T-helper 1 cell treated with Interleukin-12 subunit alpha and Interleukin-12 subunit beta and Interleukin-4 antibody, amounts not matched to agents 30 μg/mL and 1 μg/mL, for 36 hours (primary cell): ENCODE results near the gene BLNK.
A peak's percentile ranks its signal among the peaks of the same experiment; 100 is the strongest.

ENCODE experiments used
- H3K27ac Mint-ChIP-seq: one replicate; pipeline ENCODE4 v1.8.0; 2021; ENCODE audit warnings: mild to moderate bottlenecking, mixed read lengths
- H3K27me3 Mint-ChIP-seq: one replicate; pipeline ENCODE4 v1.8.0; 2021; ENCODE audit warnings: low read depth, mixed read lengths
- H3K36me3 Mint-ChIP-seq: one replicate; pipeline ENCODE4 v1.8.0; 2021; ENCODE audit warnings: low read depth, mixed read lengths
- H3K4me1 Mint-ChIP-seq: one replicate; pipeline ENCODE4 v1.8.0; 2021; ENCODE audit warnings: low read depth, mixed read lengths
- H3K4me3 Mint-ChIP-seq: one replicate; pipeline ENCODE4 v1.8.0; 2021; ENCODE audit warnings: mild to moderate bottlenecking, moderate library complexity, mixed read lengths
- H3K9me3 Mint-ChIP-seq: one replicate; pipeline ENCODE4 v1.8.0; 2021; ENCODE audit warnings: mixed read lengths

Gene BLNK

DNA sequence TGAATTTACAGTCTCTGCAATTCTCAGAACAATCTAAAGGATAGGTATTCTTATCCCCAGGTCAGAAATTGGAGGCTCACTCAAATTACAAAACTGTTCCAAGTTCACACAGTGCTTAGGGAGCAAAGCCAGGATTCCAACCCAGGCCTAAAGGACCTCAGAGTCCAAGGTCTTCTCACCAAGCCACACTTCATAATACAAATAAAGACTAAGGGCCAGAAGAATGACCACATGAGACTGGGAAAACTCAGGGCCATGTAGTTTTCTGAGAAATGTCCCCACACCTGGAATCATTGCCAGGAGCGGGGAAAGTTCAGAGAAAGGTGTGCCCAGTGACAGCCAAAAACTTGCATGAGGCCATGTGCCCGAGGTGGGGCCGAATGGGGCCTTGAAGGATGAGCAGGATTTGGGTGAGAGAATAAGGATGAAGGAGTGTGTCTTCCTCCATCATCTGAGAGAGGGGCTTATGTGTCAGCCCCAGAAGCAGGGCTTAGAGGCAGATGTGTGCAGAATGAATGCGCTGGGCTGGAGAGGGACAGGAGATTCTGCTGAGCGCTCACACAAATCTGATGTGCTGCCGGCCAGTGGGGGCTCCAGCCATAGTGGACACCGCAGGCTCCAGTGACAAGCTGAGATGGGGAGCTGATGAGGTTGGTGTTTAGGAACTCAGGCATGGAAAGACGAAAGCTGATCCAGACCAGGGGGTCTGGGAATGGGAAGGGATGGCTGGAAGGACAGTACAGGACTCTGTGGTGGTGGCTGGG lies 35.9 kb downstream of the BLNK start:
- no peak overlapping the region for H3K4me3 Mint-ChIP-seq
- no peaks in the 10 kb centered on the region for H3K36me3 Mint-ChIP-seq
- H3K4me1 Mint-ChIP-seq, result no peaks in the 10 kb centered on the region
- H3K27ac Mint-ChIP-seq, result no peak overlapping the region
- H3K27me3 Mint-ChIP-seq, result peaks cover 7% of the 10 kb centered on the region
- H3K9me3 Mint-ChIP-seq, result no peaks in the 10 kb centered on the region

DNA sequence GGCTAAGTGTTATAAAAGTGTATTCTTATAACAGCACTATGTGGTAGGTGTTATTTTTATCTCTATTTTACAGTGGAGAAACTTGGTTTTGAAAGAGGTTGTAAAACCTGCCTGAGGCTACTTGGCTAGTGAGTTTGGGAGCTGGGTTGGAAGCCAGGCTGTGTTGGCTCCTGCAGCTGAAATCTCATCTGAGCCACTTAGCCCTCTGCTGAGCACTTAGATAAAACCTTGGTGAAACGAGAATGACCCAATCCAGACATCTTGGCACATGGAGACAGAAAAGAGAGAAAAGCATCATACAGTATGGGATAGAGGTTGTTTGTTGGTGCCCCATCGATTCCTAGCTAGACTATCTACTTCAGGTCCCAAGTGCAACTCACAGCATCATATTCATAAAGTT lies 37.4 kb downstream of the BLNK start:
- Mint-ChIP-seq H3K27me3 (peaks cover 6% of the 10 kb centered on the region), H3K4me3 (no peak overlapping the region), H3K4me1 (peaks cover 1% of the 10 kb centered on the region), H3K27ac (no peak overlapping the region), H3K9me3 (no peaks in the 10 kb centered on the region), H3K36me3 (no peaks in the 10 kb centered on the region)

DNA sequence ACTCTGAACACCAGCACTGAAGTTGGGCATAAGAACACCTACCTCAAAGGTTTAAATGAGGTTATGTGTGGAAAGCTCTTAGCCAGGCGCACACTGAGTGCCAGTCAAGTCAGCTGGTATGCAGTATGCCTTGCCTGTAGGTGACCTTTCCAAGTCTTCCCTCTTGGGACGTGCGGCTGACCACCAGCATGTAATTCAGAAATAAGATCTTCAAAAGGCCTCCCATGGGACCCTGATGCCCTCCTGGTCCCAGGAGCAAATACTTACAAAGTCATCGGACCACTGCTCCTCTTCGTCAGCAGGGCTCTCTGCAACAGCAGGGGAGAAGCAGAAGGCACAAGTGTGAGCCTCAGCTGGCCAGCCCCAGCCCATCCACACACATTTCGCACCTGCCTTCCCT lies 40.8 kb downstream of the BLNK start:
- H3K9me3 Mint-ChIP-seq, result no peaks in the 10 kb centered on the region
- peaks cover 1% of the 10 kb centered on the region for H3K4me1 Mint-ChIP-seq
- peaks cover under 1% of the 10 kb centered on the region for H3K27me3 Mint-ChIP-seq
- H3K27ac Mint-ChIP-seq, result no peak overlapping the region
- H3K4me3 Mint-ChIP-seq, result no peak overlapping the region
- H3K36me3 Mint-ChIP-seq, result no peaks in the 10 kb centered on the region

DNA sequence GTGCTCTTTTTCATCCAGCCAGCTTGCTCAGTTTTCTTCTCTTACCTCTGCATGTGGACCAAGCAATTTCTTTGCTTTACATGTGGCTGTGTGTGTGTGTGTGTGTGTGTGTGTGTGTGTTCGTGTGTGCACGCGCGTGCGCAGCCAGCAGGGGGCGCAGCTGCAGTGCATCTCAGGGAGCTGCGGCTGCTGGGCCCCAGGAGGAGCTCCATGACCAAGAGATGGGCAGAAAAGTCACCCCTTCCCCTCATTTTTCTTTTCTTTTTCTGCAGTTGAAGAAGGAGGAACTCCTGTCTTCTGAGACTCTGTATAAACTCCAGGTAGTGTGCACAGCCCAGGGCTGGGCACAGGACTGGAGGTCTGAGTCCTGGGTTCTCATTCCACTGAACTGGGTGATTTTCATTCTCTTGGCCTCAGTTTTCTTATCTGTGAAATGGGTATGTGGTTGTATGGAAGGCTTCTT lies 41.8 kb downstream of the BLNK start:
- H3K4me3 Mint-ChIP-seq, result no peak overlapping the region
- H3K9me3 Mint-ChIP-seq, result no peaks in the 10 kb centered on the region
- peak overlapping the region; percentile 56 for H3K27ac Mint-ChIP-seq
- H3K4me1 Mint-ChIP-seq, result peaks cover 1% of the 10 kb centered on the region
- H3K36me3 Mint-ChIP-seq, result no peaks in the 10 kb centered on the region
- H3K27me3 Mint-ChIP-seq, result no peaks in the 10 kb centered on the region

DNA sequence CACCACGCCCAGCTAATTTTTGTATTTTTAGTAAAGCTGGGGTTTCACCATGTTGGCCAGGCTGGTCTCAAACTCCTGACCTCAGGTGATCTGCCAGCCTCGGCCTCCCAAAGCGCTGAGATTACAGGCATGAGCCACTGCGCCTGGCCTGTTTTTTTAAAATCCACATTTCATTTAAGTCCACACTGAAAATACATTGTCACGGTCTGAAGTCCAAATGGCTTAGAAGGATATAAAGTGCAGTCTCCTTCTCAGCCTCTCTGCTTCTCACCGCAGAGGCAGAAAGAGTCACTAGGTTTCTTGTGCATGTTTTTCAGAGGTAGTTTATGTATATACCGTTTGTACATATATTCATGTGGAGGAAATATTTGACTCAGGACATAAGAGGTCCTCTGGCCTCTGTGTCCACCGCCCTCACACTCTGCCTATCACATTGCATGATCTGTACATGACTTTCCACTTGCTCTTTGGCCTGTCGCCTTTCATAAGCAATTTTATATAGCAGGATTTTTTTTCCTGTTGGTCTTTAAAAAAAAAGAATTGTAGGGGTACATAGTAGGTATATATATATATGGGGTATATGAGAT lies 42.9 kb downstream of the BLNK start:
- Mint-ChIP-seq H3K4me3 (no peak overlapping the region), H3K9me3 (no peaks in the 10 kb centered on the region), H3K27ac (no peak overlapping the region), H3K4me1 (peaks cover 1% of the 10 kb centered on the region), H3K27me3 (no peaks in the 10 kb centered on the region), H3K36me3 (no peaks in the 10 kb centered on the region)

DNA sequence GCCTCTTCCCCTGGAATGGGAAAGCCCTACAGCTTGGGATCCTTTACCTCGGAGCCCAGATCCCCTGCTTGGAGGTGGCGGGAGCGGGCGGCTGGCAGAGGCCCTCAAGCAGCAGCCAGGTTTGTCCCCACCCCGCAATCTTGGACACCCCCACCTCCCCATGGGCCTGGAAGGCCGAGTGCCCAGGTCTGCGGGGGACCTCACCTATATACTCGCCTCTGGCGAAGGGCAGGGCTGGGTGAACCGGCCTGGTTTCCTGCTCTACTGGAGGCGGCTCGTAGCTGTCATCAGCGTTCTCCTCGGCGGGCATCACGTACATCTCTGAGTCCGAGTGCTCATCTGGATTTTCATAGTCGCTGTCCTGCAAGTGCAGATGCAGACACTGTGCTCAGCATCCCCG lies 44.2 kb downstream of the BLNK start:
- Mint-ChIP-seq H3K27ac (no peak overlapping the region), H3K4me3 (no peak overlapping the region), H3K9me3 (no peaks in the 10 kb centered on the region), H3K4me1 (peaks cover 1% of the 10 kb centered on the region), H3K36me3 (no peaks in the 10 kb centered on the region), H3K27me3 (no peaks in the 10 kb centered on the region)

DNA sequence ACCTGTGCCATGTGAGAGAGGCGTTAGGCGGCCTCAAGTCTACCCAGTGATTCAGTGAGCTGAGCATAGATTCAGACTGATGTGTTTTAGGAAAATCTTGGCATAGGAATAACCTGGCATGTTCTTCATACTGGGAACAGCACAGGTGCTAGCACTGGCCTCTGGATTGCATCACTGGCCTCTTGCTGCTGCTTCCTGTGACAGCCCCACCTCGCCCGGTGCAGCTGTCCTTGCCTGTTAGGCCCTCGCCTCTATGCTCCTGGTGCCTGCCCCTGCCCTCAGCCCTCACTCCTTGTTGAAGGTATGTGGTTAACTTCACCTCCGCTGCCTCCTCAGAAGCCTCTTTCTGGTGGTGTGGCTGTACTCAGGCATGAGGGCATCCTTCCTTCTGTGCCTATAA lies 46.2 kb downstream of the BLNK start:
- H3K9me3 Mint-ChIP-seq, result no peaks in the 10 kb centered on the region
- H3K4me3 Mint-ChIP-seq, result no peak overlapping the region
- no peaks in the 10 kb centered on the region for H3K27me3 Mint-ChIP-seq
- H3K4me1 Mint-ChIP-seq, result peaks cover 1% of the 10 kb centered on the region
- no peak overlapping the region for H3K27ac Mint-ChIP-seq
- H3K36me3 Mint-ChIP-seq, result no peaks in the 10 kb centered on the region

DNA sequence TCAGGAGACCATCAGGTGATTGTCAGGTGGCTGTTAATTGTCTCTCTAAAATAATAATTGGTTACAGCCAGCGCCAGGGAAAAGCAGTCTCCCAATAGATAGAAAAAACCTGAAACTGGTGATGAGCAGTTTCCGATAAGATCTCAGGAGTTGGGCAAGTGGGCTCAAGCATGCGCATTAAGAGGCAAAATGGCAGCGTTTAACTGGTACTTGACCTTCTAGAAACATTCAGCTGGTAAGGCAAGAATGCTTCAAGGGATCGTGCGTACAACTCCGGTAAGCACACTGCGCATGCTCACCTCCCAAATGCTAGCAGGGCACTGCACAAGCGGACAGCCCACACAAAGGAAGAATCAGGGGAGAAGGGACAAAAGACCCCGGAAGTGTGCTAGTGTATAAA lies 48.5 kb downstream of the BLNK start:
- H3K9me3 Mint-ChIP-seq, result no peaks in the 10 kb centered on the region
- H3K4me3 Mint-ChIP-seq, result no peak overlapping the region
- H3K36me3 Mint-ChIP-seq, result no peaks in the 10 kb centered on the region
- H3K27ac Mint-ChIP-seq, result no peak overlapping the region
- H3K4me1 Mint-ChIP-seq, result no peaks in the 10 kb centered on the region
- H3K27me3 Mint-ChIP-seq, result no peaks in the 10 kb centered on the region

DNA sequence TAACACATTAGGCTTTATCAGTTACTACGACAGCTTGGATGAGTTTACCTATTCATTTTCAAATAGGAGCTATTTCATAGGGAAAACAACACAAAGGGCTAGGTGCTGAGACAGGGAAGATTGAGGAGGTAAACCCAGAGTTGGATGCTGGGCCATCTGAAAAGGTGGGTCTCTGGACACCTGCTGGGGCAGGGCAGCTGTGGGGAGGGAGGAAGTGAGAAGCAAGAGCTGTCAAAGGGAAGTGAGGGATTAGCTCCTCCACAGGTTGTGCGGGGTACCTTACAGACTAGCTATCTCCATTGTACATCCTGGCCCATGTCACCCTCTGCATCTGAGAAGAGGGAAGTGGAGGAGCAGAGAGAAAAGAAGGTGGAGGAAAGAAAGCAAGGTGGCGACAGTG lies 48.9 kb downstream of the BLNK start:
- no peaks in the 10 kb centered on the region for H3K36me3 Mint-ChIP-seq
- H3K9me3 Mint-ChIP-seq, result no peaks in the 10 kb centered on the region
- no peak overlapping the region for H3K27ac Mint-ChIP-seq
- no peaks in the 10 kb centered on the region for H3K27me3 Mint-ChIP-seq
- no peaks in the 10 kb centered on the region for H3K4me1 Mint-ChIP-seq
- no peak overlapping the region for H3K4me3 Mint-ChIP-seq

DNA sequence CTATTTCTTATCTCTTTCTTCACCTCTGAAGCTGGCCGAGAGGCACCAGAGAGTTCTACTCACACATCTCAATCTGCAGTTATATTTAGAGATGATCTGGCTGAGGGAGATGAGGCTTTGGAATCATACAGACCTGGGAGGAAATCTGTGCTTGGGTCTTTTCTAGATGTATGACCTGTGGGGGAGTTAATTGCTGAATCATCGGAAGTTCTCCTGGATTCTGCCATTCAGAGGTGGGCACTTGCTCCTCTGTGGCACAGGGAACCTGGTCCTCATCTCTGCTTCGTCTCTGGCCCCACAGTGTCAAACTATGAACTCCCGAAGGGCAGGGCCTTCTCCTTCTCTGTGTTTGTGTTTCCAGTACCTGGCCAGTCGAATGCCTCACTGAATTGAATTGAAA lies 52.5 kb downstream of the BLNK start:
- Mint-ChIP-seq H3K9me3 (no peaks in the 10 kb centered on the region), H3K27me3 (peaks cover 11% of the 10 kb centered on the region), H3K36me3 (no peaks in the 10 kb centered on the region), H3K27ac (no peak overlapping the region), H3K4me1 (no peaks in the 10 kb centered on the region), H3K4me3 (no peak overlapping the region)

DNA sequence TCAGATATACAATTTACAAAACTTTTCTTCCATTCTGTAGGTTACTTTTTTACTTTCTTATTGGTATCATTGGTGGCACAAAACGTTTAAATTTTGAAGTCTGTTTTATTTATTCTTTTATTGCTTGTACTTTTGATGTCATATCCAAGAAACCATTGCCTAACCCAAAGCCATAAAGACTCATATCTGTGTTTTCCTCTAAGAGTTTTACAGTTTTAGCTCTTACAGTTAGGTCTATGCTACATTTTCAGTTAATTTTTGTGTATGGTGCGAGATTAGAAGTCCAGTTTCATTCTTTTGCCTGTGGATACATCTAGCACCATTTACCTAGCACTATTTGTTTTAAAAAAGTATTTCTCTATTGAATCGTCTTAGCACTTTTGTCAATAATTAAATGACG lies 53.7 kb downstream of the BLNK start:
- Mint-ChIP-seq H3K36me3 (no peaks in the 10 kb centered on the region), H3K9me3 (no peaks in the 10 kb centered on the region), H3K4me1 (no peaks in the 10 kb centered on the region), H3K27ac (no peak overlapping the region), H3K27me3 (peaks cover 11% of the 10 kb centered on the region), H3K4me3 (no peak overlapping the region)

DNA sequence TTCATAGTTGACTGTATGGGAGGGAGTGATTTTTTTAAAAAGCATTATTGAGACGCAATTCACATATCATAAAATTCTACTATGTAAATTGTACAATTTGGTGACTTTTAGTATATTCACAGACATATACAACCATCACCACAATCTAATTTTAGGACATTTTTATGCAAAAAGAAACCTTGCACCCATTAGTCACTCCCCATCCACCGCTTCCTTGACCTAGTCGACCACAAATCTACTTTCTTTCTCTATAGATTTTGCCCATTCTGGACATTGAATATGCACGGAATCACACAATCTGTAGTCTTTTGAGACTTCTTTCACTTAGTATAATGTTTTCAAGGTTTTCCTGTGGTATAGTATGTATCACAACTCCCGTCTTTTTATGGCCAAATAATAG lies 54.6 kb downstream of the BLNK start:
- peaks cover 11% of the 10 kb centered on the region for H3K27me3 Mint-ChIP-seq
- H3K36me3 Mint-ChIP-seq, result no peaks in the 10 kb centered on the region
- no peak overlapping the region for H3K27ac Mint-ChIP-seq
- no peaks in the 10 kb centered on the region for H3K9me3 Mint-ChIP-seq
- no peak overlapping the region for H3K4me3 Mint-ChIP-seq
- no peaks in the 10 kb centered on the region for H3K4me1 Mint-ChIP-seq

DNA sequence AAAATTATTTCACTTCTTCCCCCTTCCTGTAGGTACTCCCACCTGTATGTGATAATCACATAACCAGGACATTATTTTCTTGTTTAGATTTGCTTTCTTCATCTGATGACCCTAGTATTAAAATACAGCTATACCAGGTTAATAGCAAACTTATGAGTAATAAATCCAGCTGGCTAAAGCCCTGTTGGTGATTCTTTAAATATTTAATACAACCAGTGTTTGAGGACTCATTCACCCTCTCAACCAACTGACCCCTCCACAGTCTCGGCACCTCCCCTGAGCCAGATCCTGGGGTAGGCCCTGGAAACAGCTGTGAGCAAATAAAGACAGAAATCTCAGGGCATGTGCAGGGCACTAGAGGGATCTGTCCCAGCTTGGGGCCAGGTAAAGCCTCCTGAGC lies 58.5 kb downstream of the BLNK start:
- peaks cover 11% of the 10 kb centered on the region for H3K27me3 Mint-ChIP-seq
- H3K36me3 Mint-ChIP-seq, result no peaks in the 10 kb centered on the region
- no peak overlapping the region for H3K4me3 Mint-ChIP-seq

DNA sequence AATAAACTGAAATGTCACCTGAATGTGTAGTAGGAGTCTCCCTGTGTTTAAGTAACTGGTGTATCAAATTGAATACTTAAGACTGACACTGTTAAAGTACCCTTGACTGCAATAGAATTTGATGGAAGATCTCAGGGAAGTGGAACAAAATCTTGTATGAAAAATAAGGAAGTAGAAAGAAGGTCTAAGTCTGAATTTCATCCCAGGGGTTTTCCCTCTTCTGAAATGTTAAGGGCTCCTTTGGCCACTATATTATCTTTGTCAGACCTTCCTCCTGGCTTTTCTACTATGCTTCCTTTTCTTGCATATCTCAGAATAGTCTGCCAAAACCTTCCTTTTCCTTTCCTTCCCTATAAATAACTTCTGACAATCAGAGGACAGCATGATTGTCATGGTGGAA lies 59.6 kb downstream of the BLNK start:
- Mint-ChIP-seq H3K27me3 (peaks cover 7% of the 10 kb centered on the region), H3K27ac (no peak overlapping the region), H3K36me3 (no peaks in the 10 kb centered on the region)

More for the DNA sequence above, 58.5 kb downstream of the BLNK start:
- H3K27ac Mint-ChIP-seq, result no peak overlapping the region
- H3K9me3 Mint-ChIP-seq, result no peaks in the 10 kb centered on the region
- no peaks in the 10 kb centered on the region for H3K4me1 Mint-ChIP-seq

DNA sequence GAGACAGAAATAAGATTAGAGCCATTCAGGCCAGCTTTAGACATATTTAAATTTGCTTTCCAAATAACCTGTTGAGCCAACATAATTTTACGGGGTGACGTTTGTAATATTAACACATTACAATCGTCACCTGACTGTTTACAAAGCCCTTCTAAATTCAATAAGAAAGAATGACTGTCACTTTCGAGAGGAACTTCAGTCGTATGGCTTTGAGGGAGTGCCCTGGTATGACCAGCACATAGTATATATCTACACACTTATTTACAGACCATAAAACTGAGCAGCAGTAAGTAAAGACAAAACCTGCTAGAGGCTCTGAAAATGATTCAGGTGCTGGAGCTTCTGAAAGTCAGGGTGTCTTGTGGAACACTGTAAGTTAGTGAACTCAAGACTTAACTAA lies 62.4 kb downstream of the BLNK start:
- Mint-ChIP-seq H3K4me3 (no peak overlapping the region), H3K9me3 (no peaks in the 10 kb centered on the region), H3K27me3 (peaks cover 5% of the 10 kb centered on the region), H3K4me1 (no peaks in the 10 kb centered on the region), H3K36me3 (no peaks in the 10 kb centered on the region), H3K27ac (no peak overlapping the region)

More for the DNA sequence above, 59.6 kb downstream of the BLNK start:
- no peaks in the 10 kb centered on the region for H3K4me1 Mint-ChIP-seq
- H3K9me3 Mint-ChIP-seq, result no peaks in the 10 kb centered on the region
- H3K4me3 Mint-ChIP-seq, result no peak overlapping the region
